CD14-positive monocyte (primary cell): ENCODE data around the gene SNX8. TPM values are rescaled to one million over a fixed set of nuclear protein-coding genes. Genes with fewer than 3 reads are reported as not detected.
A peak's percentile ranks its signal among the peaks of the same experiment; 100 is the strongest.

ENCODE experiments used
- DNase-seq, 3 donors: peaks; one replicate each; pipeline ENCODE4 v3.0.0-alpha.2; 2011 to 2022
- H2AFZ ChIP-seq: 2 replicates; pipeline ENCODE4 v1.6.0; 2012; ENCODE audit warnings: mild to moderate bottlenecking, low read depth, low read length, inconsistent platforms; ENCODE audit not compliant: insufficient read depth, poor library complexity, severe bottlenecking
- H3K27ac ChIP-seq, 2 donors: 1 replicate in 1 of 2; 2 replicates in 1 of 2; pipeline ENCODE4 v1.5.1; 2012 to 2013; ENCODE audit warnings: low read length in 2 of 2, control low read depth in 1 of 2, inconsistent platforms in 1 of 2, low read depth in 1 of 2, mild to moderate bottlenecking in 1 of 2
- H3K27me3 ChIP-seq, 2 donors: one replicate each; pipeline versions ENCODE4 v1.6.0 to v1.6.1; 2011 to 2013; ENCODE audit warnings: low read length in 2 of 2; ENCODE audit not compliant: control insufficient read depth in 2 of 2, insufficient read depth in 2 of 2
- H3K36me3 ChIP-seq, 2 donors: replicated peaks in 1 of 2; 1 replicate in 1 of 2; 2 replicates in 1 of 2; pipeline versions ENCODE4 v1.5.1 to v1.6.1; 2012 to 2013; ENCODE audit warnings: low read length in 2 of 2, control low read depth in 1 of 2, inconsistent platforms in 1 of 2, mild to moderate bottlenecking in 1 of 2; ENCODE audit not compliant: insufficient read depth in 2 of 2, control insufficient read depth in 1 of 2
- H3K4me1 ChIP-seq, 2 donors: 1 replicate in 1 of 2; 2 replicates in 1 of 2; pipeline versions ENCODE4 v1.5.1 to v1.6.1; 2012 to 2013; ENCODE audit warnings: low read length in 2 of 2, control low read depth in 1 of 2, inconsistent platforms in 1 of 2, mild to moderate bottlenecking in 1 of 2, moderate library complexity in 1 of 2; ENCODE audit not compliant: insufficient read depth in 2 of 2, control insufficient read depth in 1 of 2
- H3K4me2 ChIP-seq: replicated peaks from 2 replicates; pipeline ENCODE3; 2012; ENCODE audit warnings: low read length, moderate library complexity, mild to moderate bottlenecking; ENCODE audit not compliant: poor library complexity, severe bottlenecking; ENCODE audit errors: extremely low read depth
- H3K4me3 ChIP-seq, 3 experiments: fragments of 200-600 bp in 1 of 3; sonication (generic) in 1 of 3; replicated peaks in 1 of 3; 1 replicate in 2 of 3; 2 replicates in 1 of 3; pipeline ENCODE4 v1.5.1; 2011 to 2013; ENCODE audit warnings: low read length in 3 of 3, mild to moderate bottlenecking in 3 of 3, control low read depth in 2 of 3, low read depth in 2 of 3, inconsistent platforms in 1 of 3, moderate library complexity in 1 of 3
- H3K79me2 ChIP-seq: 2 replicates; pipeline ENCODE4 v1.6.0; 2012; ENCODE audit warnings: mild to moderate bottlenecking, control low read depth, inconsistent platforms, low read length, moderate library complexity; ENCODE audit not compliant: insufficient read depth
- H3K9ac ChIP-seq: 2 replicates; pipeline ENCODE4 v1.6.0; 2017; ENCODE audit warnings: low read length, mild to moderate bottlenecking; ENCODE audit not compliant: insufficient read depth, poor library complexity, severe bottlenecking
- H3K9me3 ChIP-seq, 2 donors: replicated peaks in 1 of 2; 1 replicate in 1 of 2; 2 replicates in 1 of 2; pipeline versions ENCODE4 v1.5.1 to v1.6.1; 2012 to 2013; ENCODE audit warnings: low read length in 2 of 2, control low read depth in 1 of 2; ENCODE audit not compliant: control insufficient read depth in 1 of 2, insufficient read depth in 1 of 2
- H4K20me1 ChIP-seq: 2 replicates; pipeline ENCODE4 v1.6.0; 2012; ENCODE audit warnings: mild to moderate bottlenecking, low read length, control low read depth, moderate library complexity; ENCODE audit not compliant: insufficient read depth
- H3K27ac Mint-ChIP-seq, 7 donors: one replicate each; pipeline ENCODE4 v1.8.0; 2020; ENCODE audit warnings: mild to moderate bottlenecking in 7 of 7, mixed read lengths in 7 of 7, moderate library complexity in 6 of 7, inconsistent platforms in 2 of 7
- H3K27me3 Mint-ChIP-seq, 3 donors: one replicate each; pipeline ENCODE4 v1.8.0; 2021 to 2022; ENCODE audit warnings: low read depth in 3 of 3, mild to moderate bottlenecking in 3 of 3, mixed read lengths in 3 of 3, moderate library complexity in 3 of 3, inconsistent platforms in 1 of 3
- H3K36me3 Mint-ChIP-seq, 2 donors: one replicate each; pipeline ENCODE4 v1.8.0; 2020; ENCODE audit warnings: mixed read lengths in 2 of 2, inconsistent platforms in 1 of 2, mild to moderate bottlenecking in 1 of 2
- H3K4me1 Mint-ChIP-seq: one replicate; pipeline ENCODE4 v1.8.0; 2020; ENCODE audit warnings: mild to moderate bottlenecking, mixed read lengths
- H3K4me3 Mint-ChIP-seq, 2 donors: one replicate each; pipeline ENCODE4 v1.8.0; 2020; ENCODE audit warnings: mild to moderate bottlenecking in 2 of 2, mixed read lengths in 2 of 2, moderate library complexity in 1 of 2
- H3K9me3 Mint-ChIP-seq, 7 donors: one replicate each; pipeline ENCODE4 v1.8.0; 2020 to 2022; ENCODE audit warnings: mixed read lengths in 7 of 7, mild to moderate bottlenecking in 6 of 7, moderate library complexity in 6 of 7, inconsistent platforms in 2 of 7
- CTCF ChIP-seq: fragments of 200-600 bp; IDR thresholded peaks from one replicate; pipeline ENCODE4 v1.8.0; 2022; ENCODE audit warnings: antibody characterized with exemption, mild to moderate bottlenecking
- WGBS: methylation state at CpG from one replicate; pipeline ENCODE4 v1.1.5; 2013; ENCODE audit warnings: missing lambda C conversion rate; ENCODE audit not compliant: insufficient coverage; 5-methylcytosine and 5-hydroxymethylcytosine counted together
- intact Hi-C, 2 donors: fragments of 100-400 bp; cut with micrococcal nuclease; formaldehyde crosslinking; loops; one replicate each; pipeline versions ENCODE4 v1.15.0 to v1.15.1; 2023
- polyA plus RNA-seq, 3 donors: library from polyadenylated mRNA; depleted of rRNA in 1 of 3; unstranded in 2 of 3; stranded (reverse) in 1 of 3; fragments of 300-500 nt in 2 of 3; fragments of >200 nt in 1 of 3; fragmentation: Illumina TruSeq in 2 of 3; gene quantifications; 1 replicate in 2 of 3; 2 replicates in 1 of 3; pipeline ENCODE4 v1.2.3, GENCODE V29; 2012 to 2021

The SNX8 gene
- polyA plus RNA-seq, 3 donors: 15.4 to 43.7 (median 41.9) TPM

- H3K9me3 Mint-ChIP-seq: no peaks in the 10 kb centered on the region
- H3K9me3 ChIP-seq: no peaks in the 10 kb centered on the region
- intact Hi-C loops: no loop called here
- no peaks in the 10 kb centered on the region for H4K20me1 ChIP-seq
- peaks cover 0 to 3% (median 3%) of the 10 kb centered on the region in 3 donors for H3K27me3 Mint-ChIP-seq
- WGBS: 89% methylated on average over 3 of the region's 6 CpGs
- no peak for DNase-seq
- no peak for TF ChIP-seq CTCF
- H3K4me1 Mint-ChIP-seq: no peaks in the 10 kb centered on the region
- H3K36me3 Mint-ChIP-seq: no peaks in the 10 kb centered on the region
- no peak overlapping the region for H3K4me3 ChIP-seq
- H3K27ac Mint-ChIP-seq: no peak overlapping the region
- no peak overlapping the region for H3K4me3 Mint-ChIP-seq
- H3K27ac ChIP-seq: no peak overlapping the region
- no peaks in the 10 kb centered on the region for H3K4me1 ChIP-seq
- no peak overlapping the region for H2AFZ ChIP-seq
- no peak overlapping the region for H3K4me2 ChIP-seq
- H3K27me3 ChIP-seq: no peaks in the 10 kb centered on the region
- H3K79me2 ChIP-seq: no peaks in the 10 kb centered on the region
- H3K36me3 ChIP-seq: no peaks in the 10 kb centered on the region
- no peak overlapping the region for H3K9ac ChIP-seq
These were observed 17.5 kb upstream of the SNX8 start for GRCh38 chr7:2331707-2332106.

- H3K4me1 Mint-ChIP-seq: peaks cover 3% of the 10 kb centered on the region
- H3K4me2 ChIP-seq: no peak overlapping the region
- intact Hi-C loops: no loop called here
- H3K9ac ChIP-seq: no peak overlapping the region
- no peak for TF ChIP-seq CTCF
- H3K27ac ChIP-seq: no peak overlapping the region
- WGBS: 67% methylated on average over 1 of the region's 2 CpGs
- DNase-seq: no peak
- no peak overlapping the region for H3K4me3 ChIP-seq
- H3K27me3 Mint-ChIP-seq: peaks cover 0 to 3% (median 3%) of the 10 kb centered on the region in 3 donors
- H3K36me3 Mint-ChIP-seq: no peaks in the 10 kb centered on the region
- no peak overlapping the region for H2AFZ ChIP-seq
- H4K20me1 ChIP-seq: no peaks in the 10 kb centered on the region
- H3K36me3 ChIP-seq: no peaks in the 10 kb centered on the region
- H3K9me3 ChIP-seq: no peaks in the 10 kb centered on the region
- peaks cover 2% of the 10 kb centered on the region in 2 donors for H3K4me1 ChIP-seq
- no peaks in the 10 kb centered on the region for H3K9me3 Mint-ChIP-seq
- H3K79me2 ChIP-seq: no peaks in the 10 kb centered on the region
- no peaks in the 10 kb centered on the region for H3K27me3 ChIP-seq
- peak overlapping the region in 1 of 7 donors; percentile 50 for H3K27ac Mint-ChIP-seq
- H3K4me3 Mint-ChIP-seq: no peak overlapping the region
These were observed 16.3 kb upstream of the SNX8 start for GRCh38 chr7:2330493-2330892.
